Right ventricle myocardium inferior (tissue), 1 donor: Measurements from ENCODE around the gene RNF213. TPM values are rescaled to one million over a fixed set of nuclear protein-coding genes. Genes with fewer than 3 reads are reported as not detected.
"Not testable (repeated sequence)": the region's sequence is repeated elsewhere in the genome, so short reads cannot be mapped to it uniquely, and the experiment has no call there.

Experiments used
- ATAC-seq: fragments of 200-7000 bp; cut with Tn5 transposase; one replicate; pipeline ENCODE4 v1.9.1; 2020; ENCODE audit warnings: mild to moderate bottlenecking, moderate library complexity
- DNase-seq: peaks from one replicate; pipeline ENCODE4 v3.0.0; 2021; ENCODE audit errors: missing footprints
- intact Hi-C: fragments of 100-400 bp; cut with DNase I; formaldehyde crosslinking; loops from one replicate; pipeline ENCODE4 v1.11.0; 2022
- total RNA-seq: library from RNA; stranded (reverse); fragmentation: NEBNext Ultra II Directional; extraction: Animal tissue kit (Norgen Biotek cat#: 25700); gene quantifications from one replicate; pipeline ENCODE4 v1.2.1, GENCODE V29; 2021
- donor health status: DM: no; HTN: yes; CAD: no; lungs with severe emphysema.

The RNF213 gene
- total RNA-seq, 1 donor from 2014 or later = 28.6 TPM

- DNase-seq (peak; percentile 37), ATAC-seq (no peak)
- intact Hi-C loops = no loop called here
Observed at GRCh38 chr17:80222376-80223141, 38.1 kb upstream of the RNF213 start.

- intact Hi-C loops = no loop called here
- ATAC-seq (no peak), DNase-seq (peak; percentile 49)
Observed at GRCh38 chr17:80223142-80223815, 37.4 kb upstream of the RNF213 start.

GRCh38 chr17:80223838-80224497, 36.7 kb upstream of the RNF213 start:
- ATAC-seq (no peak), DNase-seq (no peak)
- intact Hi-C loops = no loop called here

- DNase-seq (peak; percentile 49), ATAC-seq (no peak)
- intact Hi-C loops = no loop called here
Observed at GRCh38 chr17:80224683-80225082, 36.0 kb upstream of the RNF213 start.

GRCh38 chr17:80225230-80225629, 35.4 kb upstream of the RNF213 start:
- intact Hi-C loops = no loop called here
- peak; percentile 13 for DNase-seq
- ATAC-seq = no peak

- intact Hi-C loops = no loop called here
- DNase-seq (peak; percentile 26), ATAC-seq (no peak)
Observed at GRCh38 chr17:80227156-80227555, 33.5 kb upstream of the RNF213 start.

GRCh38 chr17:80227666-80228065, 33.0 kb upstream of the RNF213 start:
- peak; percentile 28 for DNase-seq
- no peak for ATAC-seq
- intact Hi-C loops = no loop called here

GRCh38 chr17:80228477-80228876, 32.2 kb upstream of the RNF213 start:
- ATAC-seq (no peak), DNase-seq (peak; percentile 47)
- intact Hi-C loops = no loop called here

- ATAC-seq = no peak
Observed at GRCh38 chr17:80229011-80229410, 31.6 kb upstream of the RNF213 start.

GRCh38 chr17:80232438-80232837, 28.2 kb upstream of the RNF213 start:
- ATAC-seq = no peak
- intact Hi-C loops = no loop called here
- no peak for DNase-seq

More at GRCh38 chr17:80229011-80229410, 31.6 kb upstream of the RNF213 start:
- intact Hi-C loops = no loop called here
- no peak for DNase-seq

- no peak for DNase-seq
Observed at GRCh38 chr17:80233202-80233601, 27.4 kb upstream of the RNF213 start.

GRCh38 chr17:80236911-80237310, 23.7 kb upstream of the RNF213 start:
- intact Hi-C loops = no loop called here
- DNase-seq (peak; percentile 57), ATAC-seq (no peak)

More at GRCh38 chr17:80233202-80233601, 27.4 kb upstream of the RNF213 start:
- intact Hi-C loops = no loop called here
- ATAC-seq = no peak

GRCh38 chr17:80237386-80237785, 23.3 kb upstream of the RNF213 start:
- ATAC-seq (no peak), DNase-seq (peak; percentile 50)
- intact Hi-C loops = no loop called here

- intact Hi-C loops = no loop called here
- peak; percentile 34 for DNase-seq
- ATAC-seq = no peak
Observed at GRCh38 chr17:80242505-80242904, 18.1 kb upstream of the RNF213 start.

GRCh38 chr17:80243526-80244433, 16.9 kb upstream of the RNF213 start:
- ATAC-seq (peak; percentile 62), DNase-seq (peak; percentile 45)
- intact Hi-C loops = no loop called here

- peak; percentile 43 for DNase-seq
- ATAC-seq, intact Hi-C loops: not testable (repeated sequence)
Observed at GRCh38 chr17:80244448-80244847, 16.2 kb upstream of the RNF213 start.

- ATAC-seq = no peak
- DNase-seq = peak; percentile 63
- intact Hi-C loops = no loop called here
Observed at GRCh38 chr17:80244871-80245509, 15.7 kb upstream of the RNF213 start.

- DNase-seq = peak; percentile 34
- ATAC-seq = no peak
- intact Hi-C loops = no loop called here
Observed at GRCh38 chr17:80245566-80246265, 14.9 kb upstream of the RNF213 start.
